KMS-11 (cell line): ENCODE data around the gene HAO2.

Source experiments
- H2AFZ ChIP-seq: fragments of 200-600 bp; sonication (generic); 2 replicates; pipeline ENCODE4 v1.6.1; 2016; ENCODE audit warnings: antibody characterized with exemption, mixed run types, low read depth
- H3K27ac ChIP-seq: fragments of 200-600 bp; sonication (generic); 2 replicates; pipeline ENCODE4 v1.6.1; 2016; ENCODE audit warnings: mild to moderate bottlenecking, mixed run types
- H3K27me3 ChIP-seq: fragments of 200-600 bp; sonication (generic); 2 replicates; pipeline ENCODE4 v1.6.1; 2017; ENCODE audit warnings: mild to moderate bottlenecking, low read depth, mixed run types, moderate library complexity; ENCODE audit not compliant: insufficient read depth
- H3K36me3 ChIP-seq: fragments of 200-600 bp; sonication (generic); 2 replicates; pipeline ENCODE4 v1.6.1; 2017; ENCODE audit warnings: mild to moderate bottlenecking, mixed run types; ENCODE audit not compliant: insufficient read depth
- H3K4me1 ChIP-seq: fragments of 200-600 bp; sonication (generic); 2 replicates; pipeline ENCODE4 v1.6.1; 2016; ENCODE audit warnings: mild to moderate bottlenecking, low read depth, mixed run types; ENCODE audit not compliant: poor library complexity, severe bottlenecking
- H3K4me2 ChIP-seq: fragments of 200-600 bp; sonication (generic); 2 replicates; pipeline ENCODE4 v1.7.0; 2016; ENCODE audit warnings: mild to moderate bottlenecking, mixed run types
- H3K4me3 ChIP-seq: fragments of 200-600 bp; sonication (generic); IDR thresholded peaks from 2 replicates; pipeline ENCODE4 v1.6.1; 2017; ENCODE audit warnings: low read depth, low read length, mixed read lengths; ENCODE audit not compliant: insufficient read depth
- H3K79me2 ChIP-seq: fragments of 200-600 bp; sonication (generic); 2 replicates; pipeline ENCODE4 v1.6.1; 2016; ENCODE audit warnings: low read depth, mixed run types; ENCODE audit not compliant: insufficient read depth
- H3K9ac ChIP-seq: fragments of 200-600 bp; sonication (generic); 2 replicates; pipeline ENCODE4 v1.6.1; 2016; ENCODE audit warnings: mild to moderate bottlenecking, mixed run types
- H4K20me1 ChIP-seq: fragments of 200-600 bp; sonication (generic); 2 replicates; pipeline ENCODE4 v1.6.1; 2016; ENCODE audit warnings: mild to moderate bottlenecking, mixed run types; ENCODE audit not compliant: insufficient read depth
- CTCF ChIP-seq: fragments of 200-600 bp; sonication (generic); conservative IDR thresholded peaks from 2 replicates; pipeline ENCODE4 v1.6.1; 2017; ENCODE audit warnings: low read depth, mild to moderate bottlenecking, antibody characterized with exemption, low read length, moderate library complexity, mixed read lengths

The HAO2 gene

GRCh38 chr1:119387858-119388257 is 19.3 kb downstream of the HAO2 start:
- no peak overlapping the region for H3K4me3 ChIP-seq
- no peak for TF ChIP-seq CTCF
- H2AFZ ChIP-seq: no peak overlapping the region
- H3K4me1 ChIP-seq: no peaks in the 10 kb centered on the region
- no peaks in the 10 kb centered on the region for H3K79me2 ChIP-seq
- no peaks in the 10 kb centered on the region for H4K20me1 ChIP-seq
- no peak overlapping the region for H3K27ac ChIP-seq
- no peak overlapping the region for H3K9ac ChIP-seq
- H3K4me2 ChIP-seq: no peak overlapping the region
- H3K36me3 ChIP-seq: no peaks in the 10 kb centered on the region
- no peaks in the 10 kb centered on the region for H3K27me3 ChIP-seq

GRCh38 chr1:119388450-119388849 is 19.9 kb downstream of the HAO2 start:
- no peak overlapping the region for H3K27ac ChIP-seq
- no peaks in the 10 kb centered on the region for H3K27me3 ChIP-seq
- H4K20me1 ChIP-seq: no peaks in the 10 kb centered on the region
- no peak for TF ChIP-seq CTCF
- no peak overlapping the region for H3K4me3 ChIP-seq
- H2AFZ ChIP-seq: no peak overlapping the region
- H3K9ac ChIP-seq: no peak overlapping the region
- no peak overlapping the region for H3K4me2 ChIP-seq
- no peaks in the 10 kb centered on the region for H3K4me1 ChIP-seq
- no peaks in the 10 kb centered on the region for H3K79me2 ChIP-seq
- no peaks in the 10 kb centered on the region for H3K36me3 ChIP-seq

- no peaks in the 10 kb centered on the region for H4K20me1 ChIP-seq
- H3K27ac ChIP-seq: no peak overlapping the region
- no peak overlapping the region for H2AFZ ChIP-seq
- no peak overlapping the region for H3K4me3 ChIP-seq
- no peak overlapping the region for H3K4me2 ChIP-seq
- H3K79me2 ChIP-seq: no peaks in the 10 kb centered on the region
- no peak for TF ChIP-seq CTCF
- no peak overlapping the region for H3K9ac ChIP-seq
- no peaks in the 10 kb centered on the region for H3K36me3 ChIP-seq
- H3K4me1 ChIP-seq: no peaks in the 10 kb centered on the region
- no peaks in the 10 kb centered on the region for H3K27me3 ChIP-seq
Measured at GRCh38 chr1:119390526-119390925, 21.9 kb downstream of the HAO2 start.

GRCh38 chr1:119391749-119392148 is 23.2 kb downstream of the HAO2 start:
- H2AFZ ChIP-seq: no peak overlapping the region
- no peaks in the 10 kb centered on the region for H3K79me2 ChIP-seq
- H3K4me3 ChIP-seq: no peak overlapping the region
- TF ChIP-seq CTCF: no peak
- H3K9ac ChIP-seq: no peak overlapping the region
- no peaks in the 10 kb centered on the region for H3K36me3 ChIP-seq
- no peaks in the 10 kb centered on the region for H4K20me1 ChIP-seq
- no peaks in the 10 kb centered on the region for H3K27me3 ChIP-seq
- H3K4me1 ChIP-seq: no peaks in the 10 kb centered on the region
- H3K4me2 ChIP-seq: no peak overlapping the region
- H3K27ac ChIP-seq: no peak overlapping the region

- no peak overlapping the region for H3K4me3 ChIP-seq
- no peaks in the 10 kb centered on the region for H3K27me3 ChIP-seq
- H3K4me2 ChIP-seq: no peak overlapping the region
- H3K4me1 ChIP-seq: no peaks in the 10 kb centered on the region
- H3K27ac ChIP-seq: no peak overlapping the region
- H3K9ac ChIP-seq: no peak overlapping the region
- no peak for TF ChIP-seq CTCF
- H4K20me1 ChIP-seq: no peaks in the 10 kb centered on the region
- H2AFZ ChIP-seq: no peak overlapping the region
- H3K79me2 ChIP-seq: no peaks in the 10 kb centered on the region
- no peaks in the 10 kb centered on the region for H3K36me3 ChIP-seq
Measured at GRCh38 chr1:119394085-119394484, 25.5 kb downstream of the HAO2 start.
